ENCODE data around the gene PPP6R2. TPM values are rescaled to one million over a fixed set of nuclear protein-coding genes. Genes with fewer than 3 reads are reported as not detected.
A peak's percentile ranks its signal among the peaks of the same experiment; 100 is the strongest.
"Not testable (repeated sequence)": the region's sequence is repeated elsewhere in the genome, so short reads cannot be mapped to it uniquely, and the experiment has no call there.

Gene PPP6R2
- total RNA-seq, 1 donor = 27.5 TPM

- no peaks in the 10 kb centered on the region for H3K9me3 ChIP-seq (ENCODE audit: low read depth, low read length)
- H3K27me3 ChIP-seq (ENCODE audit: insufficient read depth, low read length) = no peaks in the 10 kb centered on the region
- peaks cover 13% of the 10 kb centered on the region for H3K4me1 ChIP-seq (ENCODE audit: insufficient read depth, low read length)
- H3K4me3 ChIP-seq (ENCODE audit: low read length) = no peak overlapping the region
These were observed 2.9 kb upstream of the PPP6R2 start for GRCh38 chr22:50339945-50340879.

- peaks cover 24% of the 10 kb centered on the region for H3K4me1 ChIP-seq (ENCODE audit: insufficient read depth, low read length)
- peak overlapping the region; percentile 78 for H3K4me3 ChIP-seq (ENCODE audit: low read length)
- no peaks in the 10 kb centered on the region for H3K9me3 ChIP-seq (ENCODE audit: low read depth, low read length)
- no peaks in the 10 kb centered on the region for H3K27me3 ChIP-seq (ENCODE audit: insufficient read depth, low read length)
These were observed 1.0 kb upstream of the PPP6R2 start for GRCh38 chr22:50341977-50342650.

DNA sequence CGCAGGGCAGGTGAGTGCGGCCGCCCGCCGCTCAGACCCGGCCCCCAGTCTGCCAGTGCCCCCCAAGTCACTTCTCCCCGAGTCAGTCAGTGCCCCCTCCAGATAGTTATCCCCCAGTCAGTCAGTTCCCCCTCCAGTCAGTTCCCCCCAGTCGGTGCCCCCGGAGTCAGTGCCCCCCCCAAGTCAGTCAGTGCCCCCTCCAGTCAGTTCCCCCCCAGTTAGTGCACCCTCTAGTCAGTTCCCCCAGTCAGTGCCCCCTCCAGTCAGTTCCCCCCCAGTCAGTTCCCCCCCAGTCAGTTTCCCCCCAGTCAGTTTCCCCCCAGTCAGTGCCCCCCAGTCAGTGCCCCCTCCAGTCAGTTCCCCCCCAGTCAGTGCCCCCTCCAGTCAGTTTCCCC is 411 bp downstream of the PPP6R2 start:
- Histone ChIP-seq H3K27me3 (ENCODE audit: insufficient read depth, low read length) (no peaks in the 10 kb centered on the region), H3K4me1 (ENCODE audit: insufficient read depth, low read length) (peaks cover 33% of the 10 kb centered on the region), H3K9me3 (ENCODE audit: low read depth, low read length) (no peaks in the 10 kb centered on the region), H3K4me3 (ENCODE audit: low read length) (peak overlapping the region; percentile 78)

DNA sequence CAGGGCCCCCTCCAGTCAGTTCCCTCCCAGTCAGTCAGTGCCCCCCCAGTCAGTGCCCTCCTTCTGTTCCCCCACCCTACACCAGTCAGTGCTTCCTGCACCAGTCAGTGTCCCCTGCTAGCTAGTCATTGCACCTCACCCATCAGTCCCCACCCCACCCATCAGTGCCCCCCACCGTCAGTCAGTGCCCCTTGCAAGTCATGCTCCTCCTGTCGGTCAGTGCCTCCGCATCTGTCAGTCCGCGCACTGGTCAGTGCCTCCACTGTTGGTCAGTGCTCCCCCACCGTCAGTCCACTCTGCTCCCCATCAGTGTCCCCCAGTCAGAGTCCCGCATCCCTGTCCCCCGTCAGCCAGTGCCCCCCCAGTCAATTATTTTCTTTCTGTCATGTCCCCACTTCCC is 3.3 kb downstream of the PPP6R2 start:
- Histone ChIP-seq H3K27me3 (ENCODE audit: insufficient read depth, low read length) (no peaks in the 10 kb centered on the region), H3K9me3 (ENCODE audit: low read depth, low read length) (no peaks in the 10 kb centered on the region), H3K4me1 (ENCODE audit: insufficient read depth, low read length) (peaks cover 33% of the 10 kb centered on the region), H3K4me3 (ENCODE audit: low read length) (no peak overlapping the region)

GRCh38 chr22:50347157-50347556 is 4.0 kb downstream of the PPP6R2 start:
- H3K4me1 ChIP-seq (ENCODE audit: insufficient read depth, low read length) = peaks cover 28% of the 10 kb centered on the region
- H3K27me3 ChIP-seq (ENCODE audit: insufficient read depth, low read length) = no peaks in the 10 kb centered on the region
- H3K9me3 ChIP-seq (ENCODE audit: low read depth, low read length) = no peaks in the 10 kb centered on the region
- H3K4me3 ChIP-seq (ENCODE audit: low read length) = no peak overlapping the region

DNA sequence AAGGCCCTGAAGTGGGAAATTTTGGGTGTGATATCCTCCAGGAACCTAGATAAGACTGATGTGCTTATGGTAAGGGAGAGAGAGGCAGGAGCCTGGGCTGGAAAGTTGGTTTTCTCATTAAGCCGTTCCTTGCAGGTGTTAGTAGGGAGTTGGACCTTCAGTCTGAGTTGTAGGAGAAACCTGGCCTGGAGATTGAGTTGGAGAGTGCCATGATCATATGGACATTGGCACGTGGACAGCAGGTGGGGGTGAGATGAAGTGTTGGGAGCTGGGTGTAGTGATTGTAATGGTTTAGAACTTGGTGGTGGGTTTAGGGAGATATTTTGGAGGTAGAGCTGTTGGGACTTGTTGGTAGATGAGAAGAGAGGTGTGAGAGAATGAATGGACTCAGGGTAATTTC is 4.9 kb downstream of the PPP6R2 start:
- peaks cover 20% of the 10 kb centered on the region for H3K4me1 ChIP-seq (ENCODE audit: insufficient read depth, low read length)

DNA sequence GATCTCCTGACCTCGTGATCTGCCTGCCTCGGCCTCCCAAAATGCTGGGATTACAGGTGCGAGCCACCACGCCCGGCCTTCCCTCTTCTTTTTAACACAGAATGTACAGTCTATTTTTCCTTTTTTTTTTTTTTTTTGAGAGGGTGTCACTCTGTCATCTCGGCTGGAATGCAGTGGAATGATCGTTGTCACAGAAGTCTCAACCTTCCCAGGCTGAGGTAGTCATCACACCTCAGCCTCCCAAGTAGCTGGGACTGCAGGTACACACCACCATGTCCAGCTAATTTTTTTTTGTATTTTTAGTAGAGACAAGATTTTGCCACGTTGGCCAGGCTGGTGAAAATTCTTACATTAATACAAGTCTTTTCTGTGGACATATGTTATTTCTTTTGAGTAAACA is 13.1 kb downstream of the PPP6R2 start:
- H3K4me1 ChIP-seq (ENCODE audit: insufficient read depth, low read length) = peaks cover 8% of the 10 kb centered on the region
- no peaks in the 10 kb centered on the region for H3K27me3 ChIP-seq (ENCODE audit: insufficient read depth, low read length)
- H3K9me3 ChIP-seq (ENCODE audit: low read depth, low read length) = no peaks in the 10 kb centered on the region
- H3K4me3 ChIP-seq (ENCODE audit: low read length) = no peak overlapping the region

More for the DNA sequence above, 4.9 kb downstream of the PPP6R2 start:
- H3K4me3 ChIP-seq (ENCODE audit: low read length) = no peak overlapping the region
- no peaks in the 10 kb centered on the region for H3K9me3 ChIP-seq (ENCODE audit: low read depth, low read length)
- no peaks in the 10 kb centered on the region for H3K27me3 ChIP-seq (ENCODE audit: insufficient read depth, low read length)

DNA sequence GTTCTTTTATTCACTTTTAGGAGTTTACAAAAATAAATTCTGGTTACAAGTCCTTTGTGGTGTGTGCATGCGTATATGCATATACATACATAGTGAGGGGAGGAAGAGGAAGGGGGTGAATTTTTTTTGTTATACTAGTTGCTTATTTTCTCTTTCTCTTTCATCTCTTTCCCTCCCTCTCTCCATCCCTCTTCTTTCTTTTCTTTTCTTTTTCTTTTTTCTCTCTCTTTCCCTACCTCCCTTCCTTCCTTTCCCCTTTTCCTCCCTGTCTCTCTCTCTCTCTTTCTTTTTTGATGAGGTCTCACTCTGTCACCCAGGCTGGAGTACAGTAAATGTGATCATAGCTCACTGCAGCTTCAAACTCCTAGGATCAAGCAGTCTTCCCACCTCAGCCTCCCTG is 14.1 kb downstream of the PPP6R2 start:
- no peaks in the 10 kb centered on the region for H3K9me3 ChIP-seq (ENCODE audit: low read depth, low read length)
- no peaks in the 10 kb centered on the region for H3K27me3 ChIP-seq (ENCODE audit: insufficient read depth, low read length)
- peaks cover 13% of the 10 kb centered on the region for H3K4me1 ChIP-seq (ENCODE audit: insufficient read depth, low read length)
- H3K4me3 ChIP-seq (ENCODE audit: low read length) = no peak overlapping the region

- Histone ChIP-seq H3K4me1 (ENCODE audit: insufficient read depth, low read length) (peaks cover 13% of the 10 kb centered on the region), H3K27me3 (ENCODE audit: insufficient read depth, low read length) (no peaks in the 10 kb centered on the region), H3K9me3 (ENCODE audit: low read depth, low read length) (no peaks in the 10 kb centered on the region), H3K4me3 (ENCODE audit: low read length) (no peak overlapping the region)
These were observed 14.6 kb downstream of the PPP6R2 start for GRCh38 chr22:50357756-50358155.

DNA sequence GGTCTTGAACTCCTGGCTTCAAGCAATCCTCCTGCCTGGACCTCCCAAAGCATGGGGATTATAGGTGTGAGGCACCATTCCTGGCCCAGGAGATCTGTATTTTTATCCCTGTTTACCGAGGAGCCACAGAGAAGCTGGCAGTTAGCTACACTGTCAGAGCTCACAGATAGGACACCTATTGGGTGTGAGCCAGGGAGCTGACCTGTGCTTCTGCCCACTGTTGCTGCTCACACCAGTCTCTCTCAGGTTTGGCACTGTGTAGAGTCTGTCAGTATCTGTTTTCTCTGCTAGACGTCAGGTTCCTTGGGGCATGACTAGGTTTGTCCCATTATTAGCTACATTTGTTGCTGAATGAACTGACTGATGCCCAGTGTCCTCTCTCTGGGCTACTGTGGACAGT is 17.5 kb downstream of the PPP6R2 start:
- Histone ChIP-seq H3K4me3 (ENCODE audit: low read length) (no peak overlapping the region), H3K9me3 (ENCODE audit: low read depth, low read length) (no peaks in the 10 kb centered on the region), H3K27me3 (ENCODE audit: insufficient read depth, low read length) (no peaks in the 10 kb centered on the region), H3K4me1 (ENCODE audit: insufficient read depth, low read length) (peaks cover 13% of the 10 kb centered on the region)

- Histone ChIP-seq H3K4me1 (ENCODE audit: insufficient read depth, low read length) (peaks cover 13% of the 10 kb centered on the region), H3K9me3 (ENCODE audit: low read depth, low read length) (no peaks in the 10 kb centered on the region), H3K4me3 (ENCODE audit: low read length) (no peak overlapping the region), H3K27me3 (ENCODE audit: insufficient read depth, low read length) (no peaks in the 10 kb centered on the region)
These were observed 18.1 kb downstream of the PPP6R2 start for GRCh38 chr22:50361222-50361621.

DNA sequence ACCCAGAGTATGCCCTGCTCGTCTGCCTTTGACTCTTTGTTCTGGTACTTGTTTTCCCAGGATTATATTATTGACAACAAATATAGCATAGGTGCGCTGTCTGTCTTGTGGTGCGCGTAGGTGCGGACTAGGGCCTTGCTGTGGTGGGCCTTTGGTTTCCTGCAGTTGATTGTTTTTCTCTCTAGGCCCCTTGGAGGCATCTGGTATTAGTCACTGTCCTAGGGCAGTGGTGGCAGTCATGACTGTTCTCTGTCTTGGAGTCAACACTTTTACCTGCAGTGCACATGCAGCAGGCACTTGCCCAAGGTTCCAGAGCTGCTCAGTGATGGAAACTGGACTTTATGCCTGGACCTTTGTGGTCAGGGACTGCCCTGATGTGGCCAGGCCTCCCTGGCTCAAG is 18.6 kb downstream of the PPP6R2 start:
- no peaks in the 10 kb centered on the region for H3K27me3 ChIP-seq (ENCODE audit: insufficient read depth, low read length)
- no peaks in the 10 kb centered on the region for H3K9me3 ChIP-seq (ENCODE audit: low read depth, low read length)
- peaks cover 13% of the 10 kb centered on the region for H3K4me1 ChIP-seq (ENCODE audit: insufficient read depth, low read length)
- H3K4me3 ChIP-seq (ENCODE audit: low read length) = no peak overlapping the region

DNA sequence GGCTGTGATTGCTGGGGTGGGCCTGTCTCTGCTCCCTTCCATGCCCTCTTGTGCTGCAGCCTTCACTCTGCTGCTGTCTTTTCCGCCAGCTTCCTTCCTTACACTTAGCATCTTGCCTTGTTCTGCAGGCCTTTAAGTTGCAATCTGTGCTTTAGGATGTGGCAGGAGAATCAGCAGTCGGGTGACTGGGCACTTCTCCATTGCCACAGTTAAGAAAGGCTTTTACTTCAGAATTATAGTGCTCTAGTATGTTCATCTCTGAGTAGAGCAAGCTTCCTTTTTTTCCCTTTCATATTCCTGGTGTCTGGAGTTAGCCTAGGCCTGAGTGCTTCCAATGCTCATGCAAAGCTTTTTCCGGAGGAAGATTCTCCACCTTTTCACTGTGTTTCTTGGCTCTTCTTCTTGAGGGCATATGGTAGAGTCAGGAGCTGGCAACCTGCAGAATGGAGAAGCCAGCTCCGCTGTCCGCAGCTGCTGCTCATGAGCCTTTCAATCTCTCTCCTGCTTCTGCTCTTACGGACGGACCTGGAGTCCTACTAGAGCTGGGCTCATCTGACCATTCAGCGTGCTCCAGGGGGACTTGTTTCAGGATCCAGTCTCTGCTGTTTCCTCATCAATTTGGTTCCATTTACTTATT is 20.2 kb downstream of the PPP6R2 start:
- Histone ChIP-seq H3K27me3 (ENCODE audit: insufficient read depth, low read length) (no peaks in the 10 kb centered on the region), H3K4me3 (ENCODE audit: low read length) (no peak overlapping the region), H3K4me1 (ENCODE audit: insufficient read depth, low read length) (peaks cover 13% of the 10 kb centered on the region), H3K9me3 (ENCODE audit: low read depth, low read length) (no peaks in the 10 kb centered on the region)

GRCh38 chr22:50363803-50364194 is 20.7 kb downstream of the PPP6R2 start:
- not testable (repeated sequence) for H3K4me3 ChIP-seq (ENCODE audit: low read length); H3K9me3 ChIP-seq (ENCODE audit: low read depth, low read length); H3K27me3 ChIP-seq (ENCODE audit: insufficient read depth, low read length)
- peaks cover 13% of the 10 kb centered on the region for H3K4me1 ChIP-seq (ENCODE audit: insufficient read depth, low read length)

GRCh38 chr22:50367778-50368500 is 24.8 kb downstream of the PPP6R2 start:
- Histone ChIP-seq H3K4me1 (ENCODE audit: insufficient read depth, low read length) (no peaks in the 10 kb centered on the region), H3K4me3 (ENCODE audit: low read length) (no peak overlapping the region), H3K27me3 (ENCODE audit: insufficient read depth, low read length) (no peaks in the 10 kb centered on the region), H3K9me3 (ENCODE audit: low read depth, low read length) (no peaks in the 10 kb centered on the region)

All from mononuclear cell (primary cell).